Right renal cortex interstitium (tissue), 3 donors: Measurements from ENCODE around the gene ZNF697. TPM values are rescaled to one million over a fixed set of nuclear protein-coding genes. Genes with fewer than 3 reads are reported as not detected.
"Not testable (repeated sequence)": the region's sequence is repeated elsewhere in the genome, so short reads cannot be mapped to it uniquely, and the experiment has no call there.

Experiments used
- DNase-seq, 3 donors: peaks; one replicate each; pipeline ENCODE4 v3.0.0-alpha.2; 2013; ENCODE audit warnings: low read depth in 3 of 3, low spot score in 2 of 3
- polyA plus RNA-seq, 3 donors: library from polyadenylated mRNA; unstranded; fragments of 120-200 nt; gene quantifications; one replicate each; pipeline ENCODE4 v1.2.1, GENCODE V29; 2013; ENCODE audit not compliant: insufficient read length in 3 of 3

The ZNF697 gene
- 10 to 100 TPM; 21.2 to 23.7 (median 21.9) TPM for polyA plus RNA-seq

DNA sequence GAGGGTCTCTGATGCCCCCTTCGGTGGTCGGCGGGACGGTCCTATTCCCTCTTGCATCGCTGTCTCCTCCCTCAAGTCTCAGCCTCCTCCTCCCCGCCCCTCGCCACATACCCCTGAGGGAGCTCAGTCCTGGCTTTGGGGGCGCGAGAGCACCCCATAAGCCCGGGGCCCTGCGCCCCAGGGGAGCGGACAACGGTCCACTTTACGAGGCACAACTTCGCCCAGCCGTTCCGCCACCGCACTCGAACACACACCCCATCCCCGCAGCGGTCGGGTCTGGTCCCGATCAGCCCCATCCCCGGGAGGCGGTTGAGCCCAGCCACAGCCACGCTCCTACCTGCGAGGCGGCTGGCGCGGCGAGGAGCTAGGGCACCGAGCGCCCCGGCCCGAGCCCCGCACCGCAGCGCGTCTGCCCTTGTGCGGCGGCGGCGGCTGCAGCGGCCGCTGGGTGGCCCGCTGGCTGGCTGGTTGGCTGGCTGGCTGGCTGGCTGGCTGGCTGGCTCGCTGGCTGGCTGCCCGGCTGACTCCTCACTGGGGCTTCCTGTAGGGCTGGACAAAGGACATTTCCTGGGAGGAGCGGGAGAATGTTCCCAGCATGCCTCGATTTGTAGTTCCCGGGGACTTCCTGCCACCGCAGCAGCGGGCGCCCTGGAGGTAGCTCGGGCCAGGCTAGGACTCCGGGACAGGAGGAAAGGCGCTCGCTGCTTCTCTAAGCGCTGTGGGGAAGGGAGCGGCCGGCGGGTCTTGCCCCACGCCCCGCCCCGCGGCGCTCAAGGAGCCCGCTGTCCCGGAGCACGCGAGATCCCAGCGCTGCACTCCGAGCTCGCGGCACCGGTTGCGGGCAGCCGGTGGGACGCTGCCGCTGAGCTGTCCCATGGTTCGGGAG is at the start of gene ZNF697:
ZNF697 (minus strand) TSS at position 533 of the 886 bp plus-strand sequence. CDS start 22,166 bp downstream, outside the sequence.
- peak in 2 of 3 donors; percentile 72 to 87 for DNase-seq

DNA sequence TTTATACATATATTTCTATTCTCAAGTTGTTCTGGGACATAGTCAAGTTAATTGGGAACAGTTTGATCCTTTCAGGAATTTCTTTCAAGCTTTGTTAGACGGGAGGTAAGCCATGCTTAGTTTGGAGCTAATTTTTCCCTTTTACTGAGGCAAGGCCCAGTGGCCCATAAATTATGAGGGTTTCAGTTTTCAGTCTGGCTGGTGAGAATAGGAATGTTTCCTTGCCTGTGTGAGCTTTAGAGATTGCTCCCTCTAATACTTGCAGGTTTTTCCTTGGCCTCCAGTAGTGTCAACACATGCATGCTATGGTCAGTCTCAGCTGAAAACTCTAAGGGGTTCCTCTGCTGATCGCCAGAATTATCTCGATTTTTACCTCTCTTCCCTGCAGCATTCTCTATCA is 49.5 kb upstream of the ZNF697 start:
- DNase-seq: no peak

- DNase-seq: not testable (repeated sequence)
These were observed 48.8 kb upstream of the ZNF697 start for GRCh38 chr1:119696863-119697262.

DNA sequence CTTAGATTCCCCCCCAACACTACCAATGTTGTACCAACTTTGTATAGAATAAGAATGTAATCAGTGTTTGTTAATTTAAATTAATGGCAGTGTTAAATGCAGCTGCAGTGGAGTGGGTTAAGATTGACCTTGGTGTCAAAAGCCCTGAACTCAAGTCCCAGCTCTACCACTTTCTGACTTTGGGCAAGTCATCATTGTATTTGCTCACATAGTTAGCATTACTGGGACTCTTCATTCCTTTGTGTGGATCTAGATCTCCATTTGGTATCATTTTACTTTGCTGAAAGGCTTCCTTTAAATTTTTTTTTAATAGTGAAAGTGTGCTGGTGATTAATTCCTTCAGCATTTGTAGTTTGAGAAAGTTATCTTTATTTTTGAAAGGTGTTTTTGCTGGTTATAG is 41.4 kb upstream of the ZNF697 start:
- no peak for DNase-seq

GRCh38 chr1:119688810-119689209 is 40.7 kb upstream of the ZNF697 start:
- DNase-seq: no peak

DNA sequence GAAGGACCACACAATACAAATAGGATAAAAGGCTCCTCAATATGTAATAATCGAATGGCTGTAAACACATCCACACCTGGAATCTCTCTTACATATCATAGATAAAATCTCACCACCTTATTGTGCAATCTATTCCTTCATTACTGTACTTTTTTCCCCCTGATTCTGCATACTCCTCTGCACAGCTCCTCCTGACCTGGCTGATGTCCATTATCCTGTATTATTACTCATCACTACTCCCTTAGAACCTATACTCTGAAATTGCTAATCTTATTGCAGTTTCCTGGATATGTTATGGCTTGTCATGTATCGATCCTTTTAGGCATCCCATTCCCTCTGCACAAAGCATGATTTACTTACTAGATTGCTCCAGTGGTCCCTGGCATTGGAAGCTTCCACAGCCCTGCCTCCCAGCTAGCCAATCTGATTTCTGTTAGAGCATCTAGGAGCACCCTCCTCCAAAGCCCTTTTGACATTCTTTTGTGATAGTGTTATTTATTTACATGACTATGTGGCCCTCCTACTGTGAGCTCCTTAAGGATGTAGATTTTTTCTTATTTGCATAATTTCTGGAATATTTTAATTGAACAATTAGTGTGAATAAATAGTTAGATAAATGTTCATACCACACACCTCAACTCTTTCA is 39.5 kb upstream of the ZNF697 start:
- DNase-seq: no peak

DNA sequence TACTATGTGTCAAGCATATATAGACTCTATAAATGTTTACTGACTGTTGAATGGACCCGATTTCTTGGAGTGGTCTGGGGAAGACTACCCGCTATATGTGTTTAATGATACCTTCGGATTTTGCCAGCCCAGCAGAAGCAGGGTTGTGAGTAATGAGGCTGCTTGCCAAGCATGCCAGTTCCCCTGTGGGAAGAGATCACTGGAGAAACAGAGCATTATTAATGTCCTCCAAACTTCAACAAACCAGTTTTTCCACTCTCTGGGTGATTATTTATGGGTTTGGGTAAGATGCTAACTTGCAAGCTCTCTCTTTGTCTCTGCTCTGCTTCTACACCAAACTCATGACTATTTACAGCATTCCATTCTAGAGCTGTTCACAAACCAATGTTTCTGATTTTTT is 38.6 kb upstream of the ZNF697 start:
- DNase-seq: no peak

- no peak for DNase-seq
These were observed 35.8 kb upstream of the ZNF697 start for GRCh38 chr1:119683893-119684292.

GRCh38 chr1:119682141-119682540 is 34.1 kb upstream of the ZNF697 start:
- no peak for DNase-seq

DNA sequence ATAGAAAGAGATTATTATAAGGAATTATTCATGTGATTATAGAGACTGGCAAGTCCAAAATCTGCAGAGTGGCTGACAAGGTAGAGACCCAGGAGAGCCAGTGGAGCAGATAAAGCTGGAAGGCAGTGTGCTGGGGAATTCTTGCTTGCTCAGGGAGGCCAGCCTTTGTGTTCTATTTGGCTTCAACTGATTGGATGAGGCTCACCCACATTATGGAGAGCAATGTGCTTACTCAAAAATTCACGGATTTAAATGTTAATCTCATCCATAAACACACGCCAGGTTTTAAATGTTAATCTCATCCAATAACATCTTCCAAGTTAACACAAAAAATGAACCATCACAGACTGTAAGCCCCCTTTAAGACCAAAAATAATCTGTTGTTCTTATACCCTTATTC is 33.5 kb upstream of the ZNF697 start:
- no peak for DNase-seq

- DNase-seq: no peak
These were observed 32.7 kb upstream of the ZNF697 start for GRCh38 chr1:119680723-119681122.

DNA sequence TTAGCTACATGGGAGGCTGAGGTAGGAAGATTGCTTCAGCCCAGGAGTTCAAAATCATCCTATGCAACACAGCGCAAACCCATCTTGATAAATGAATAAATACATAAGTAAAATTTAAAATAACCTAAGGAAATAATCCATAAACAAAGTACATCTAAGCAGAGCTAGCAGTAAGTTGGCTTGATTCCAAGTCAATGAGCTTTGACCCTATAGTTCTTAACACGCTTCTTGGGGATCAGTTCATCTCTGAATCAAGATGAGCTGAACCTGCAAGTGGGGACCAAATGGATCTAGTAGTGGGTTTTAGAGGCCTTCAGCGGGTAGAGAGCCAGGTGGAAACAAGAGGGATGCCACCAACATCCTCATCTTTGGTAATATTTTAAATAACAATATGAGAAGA is 32.1 kb upstream of the ZNF697 start:
- DNase-seq: no peak

- no peak for DNase-seq
These were observed 31.2 kb upstream of the ZNF697 start for GRCh38 chr1:119679223-119679622.

- no peak for DNase-seq
These were observed 28.6 kb upstream of the ZNF697 start for GRCh38 chr1:119676571-119677206.

DNA sequence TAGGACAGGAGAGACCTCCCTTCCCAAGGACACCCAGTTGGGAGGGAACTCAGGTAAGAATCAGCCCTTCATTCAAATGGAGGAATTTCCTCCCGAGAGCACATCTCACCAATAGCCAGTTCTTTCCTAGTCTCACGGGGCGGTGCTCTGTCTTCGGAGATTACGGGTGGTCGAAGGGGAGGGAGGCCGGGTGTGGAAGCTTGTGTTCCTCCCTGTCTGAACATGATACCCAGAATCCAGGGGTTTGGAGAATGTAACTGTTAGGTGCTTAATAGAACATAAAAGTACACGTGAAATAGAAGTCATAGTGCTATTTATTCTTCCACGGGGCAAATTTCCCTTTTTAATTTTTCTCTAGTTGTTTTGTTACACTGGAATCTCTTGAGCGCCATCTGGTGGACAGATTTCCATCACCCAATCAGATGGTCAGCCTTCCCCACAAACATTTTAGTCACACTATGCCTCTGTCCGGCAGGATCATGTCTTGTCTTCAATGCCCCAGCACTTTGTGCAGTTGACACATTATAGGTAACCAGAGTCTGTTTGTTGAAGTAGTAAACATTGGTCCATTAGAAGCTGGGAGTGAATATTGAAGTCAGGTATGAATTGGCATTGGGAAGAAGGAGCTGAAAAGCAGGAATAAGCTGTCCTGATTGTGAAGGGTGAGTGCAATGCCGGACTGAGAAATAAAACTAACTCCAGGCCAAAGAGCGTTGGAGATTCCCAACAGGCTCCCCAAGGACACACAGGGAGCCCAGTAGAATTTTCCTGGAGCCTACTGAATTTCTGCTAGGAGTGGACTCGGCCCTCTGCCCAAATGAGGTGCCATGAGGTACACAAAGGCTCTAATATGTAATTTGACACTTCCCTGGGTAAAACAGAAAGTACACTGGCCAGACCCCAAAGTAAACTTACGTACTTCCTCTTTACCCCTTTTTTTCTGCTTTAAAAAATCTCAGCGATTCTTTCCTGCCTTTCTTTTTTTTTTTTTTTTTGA is 27.6 kb upstream of the ZNF697 start:
- DNase-seq: peak; percentile 84 to 88 (median 86)

GRCh38 chr1:119674835-119675289 is 26.8 kb upstream of the ZNF697 start:
- no peak for DNase-seq

DNA sequence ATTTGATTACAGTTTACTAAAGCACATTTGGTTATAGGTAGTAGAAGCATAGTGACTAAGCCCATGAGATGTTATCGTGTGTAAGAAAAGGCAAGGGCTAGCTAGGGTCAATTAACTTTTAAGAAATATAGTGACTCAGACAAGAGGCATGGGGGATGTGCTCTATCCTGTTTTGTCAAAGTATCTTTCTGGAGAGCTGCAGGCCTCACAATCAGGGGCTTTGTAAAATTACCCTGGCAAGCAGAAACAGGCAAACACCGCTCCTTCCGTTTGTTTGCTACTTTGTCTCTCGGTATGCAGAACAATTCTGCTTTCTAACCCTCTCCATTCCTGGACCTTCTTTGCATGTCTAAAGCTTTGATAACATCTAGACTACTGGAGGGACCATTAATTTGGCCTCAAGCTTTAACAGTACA is 26.1 kb upstream of the ZNF697 start:
- DNase-seq: no peak

DNA sequence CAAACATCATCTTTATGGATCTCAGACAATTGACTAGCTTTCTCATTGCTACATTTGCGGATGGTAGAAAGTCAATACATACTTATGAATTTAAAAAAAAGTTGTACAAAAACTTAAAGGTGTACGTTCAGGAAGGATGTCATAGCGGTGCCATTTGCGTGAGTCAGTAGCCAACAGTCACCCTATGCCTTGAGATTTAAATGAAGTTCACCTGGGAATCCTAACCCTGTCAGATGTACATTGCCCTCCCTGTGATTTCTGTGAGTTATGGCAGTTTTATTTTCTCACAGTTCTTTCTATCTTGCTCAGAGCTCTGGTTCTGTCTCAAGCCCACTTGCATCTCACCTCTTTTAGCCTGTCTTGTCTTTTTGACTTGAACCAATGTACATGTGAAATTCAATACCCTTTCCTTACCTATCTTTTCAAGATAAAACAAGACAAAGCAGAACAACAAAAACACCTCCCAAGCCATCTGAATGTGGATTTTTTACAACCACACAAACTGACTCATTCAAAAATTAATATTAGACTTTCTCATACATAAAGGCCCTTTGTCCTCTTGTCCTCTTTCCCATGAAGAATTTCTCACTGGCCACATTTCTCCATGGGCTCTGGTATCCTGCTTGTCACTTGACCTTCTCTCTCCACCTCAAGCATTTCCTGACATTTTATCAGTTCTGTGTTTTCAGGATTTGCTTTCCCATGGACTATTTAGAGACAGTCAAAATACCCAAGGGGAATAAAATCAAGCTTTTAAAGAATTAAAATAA is 25.3 kb upstream of the ZNF697 start:
- DNase-seq: no peak

DNA sequence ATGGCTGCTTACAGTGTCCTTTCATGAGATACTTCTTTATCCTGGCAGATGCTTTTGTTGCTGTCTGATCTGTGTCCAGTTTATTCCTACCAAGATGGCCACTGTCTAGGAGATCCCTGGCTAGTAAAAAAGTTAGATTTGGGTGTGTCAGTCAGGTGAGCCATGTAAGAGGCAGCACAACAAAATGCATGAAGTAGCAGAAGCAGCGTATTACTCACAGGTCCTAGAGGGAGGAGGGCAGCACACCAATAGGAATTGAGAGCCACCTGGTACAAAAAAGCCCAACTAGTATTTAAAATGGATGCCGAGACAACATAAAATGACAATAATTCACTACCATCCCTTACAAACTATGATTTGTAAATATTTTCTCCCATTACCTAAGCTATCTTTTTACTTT is 22.8 kb upstream of the ZNF697 start:
- no peak for DNase-seq
